Stimulated activated naive CD4-positive, alpha-beta T cell treated with Interleukin-2 at 50 U/mL for 16 hours (primary cell): ENCODE results near the gene NFATC2.
A peak's percentile ranks its signal among the peaks of the same experiment; 100 is the strongest.
"Not testable (repeated sequence)": the region's sequence is repeated elsewhere in the genome, so short reads cannot be mapped to it uniquely, and the experiment has no call there.

Source experiments
- DNase-seq: peaks from one replicate; lab custom pipeline; 2025; lab: John Stamatoyannopoulos, UW

The NFATC2 gene

GRCh38 chr20:51540074-51540473, 2.4 kb downstream of the NFATC2 start:
- not testable (repeated sequence) for DNase-seq

GRCh38 chr20:51536116-51537069, 6.1 kb downstream of the NFATC2 start:
- no peak for DNase-seq

- DNase-seq: no peak
These were observed 6.8 kb downstream of the NFATC2 start for GRCh38 chr20:51535674-51536073.

- no peak for DNase-seq
These were observed 7.5 kb downstream of the NFATC2 start for GRCh38 chr20:51535075-51535386.

GRCh38 chr20:51533291-51534172, 9.0 kb downstream of the NFATC2 start:
- DNase-seq: peak; percentile 23

GRCh38 chr20:51532577-51533191, 9.8 kb downstream of the NFATC2 start:
- no peak for DNase-seq

- DNase-seq: no peak
These were observed 10.6 kb downstream of the NFATC2 start for GRCh38 chr20:51531712-51532456.

- DNase-seq: peak; percentile 85
These were observed 11.3 kb downstream of the NFATC2 start for GRCh38 chr20:51531141-51531710.

GRCh38 chr20:51529758-51530157, 12.8 kb downstream of the NFATC2 start:
- peak; percentile 88 for DNase-seq

GRCh38 chr20:51529081-51529681, 13.3 kb downstream of the NFATC2 start:
- peak; percentile 74 for DNase-seq

- DNase-seq: peak; percentile 73
These were observed 14.1 kb downstream of the NFATC2 start for GRCh38 chr20:51528263-51529027.

GRCh38 chr20:51526754-51527153, 15.8 kb downstream of the NFATC2 start:
- no peak for DNase-seq

- DNase-seq: no peak
These were observed 16.4 kb downstream of the NFATC2 start for GRCh38 chr20:51526106-51526470.

- DNase-seq: peak; percentile 63
These were observed 17.0 kb downstream of the NFATC2 start for GRCh38 chr20:51525241-51526105.

GRCh38 chr20:51523276-51524013, 19.1 kb downstream of the NFATC2 start:
- no peak for DNase-seq

- no peak for DNase-seq
These were observed 20.3 kb downstream of the NFATC2 start for GRCh38 chr20:51522207-51522606.

GRCh38 chr20:51517839-51518238, 24.7 kb downstream of the NFATC2 start:
- no peak for DNase-seq

- no peak for DNase-seq
These were observed 25.7 kb downstream of the NFATC2 start for GRCh38 chr20:51516855-51517254.

GRCh38 chr20:51514836-51515235, 27.7 kb downstream of the NFATC2 start:
- DNase-seq: no peak
